ENCODE measurements around the gene MSL1. TPM values are rescaled to one million over a fixed set of nuclear protein-coding genes. Genes with fewer than 3 reads are reported as not detected.
A peak's percentile ranks its signal among the peaks of the same experiment; 100 is the strongest.

MSL1 gene
- total and polyA plus RNA-seq, 9 of the 15 experiments (the other 6 are each of a cell fraction or from before 2014, with no cell fraction given) = 13.8 to 120 (median 61.9) TPM

- TF ChIP-seq NFE2 (IDR thresholded peaks at IDR 0.05; ENCODE audit: low read depth) (no peak), ELF1 (tag; IDR thresholded peaks at IDR 0.05) (peak; percentile 67), ZFP30 (CRISPR knock-in tag; IDR thresholded peaks at IDR 0.05; ENCODE audit: borderline replicate concordance) (no peak), ZNF583 (CRISPR knock-in tag; IDR thresholded peaks at IDR 0.05) (peak; percentile 56; the same call in 1 of the 2 replicates), NRF1 (conservative IDR thresholded peaks at IDR 0.05 in 1 of 2, IDR thresholded peaks at IDR 0.05 in 1 of 2) (peak; percentile 61 to 69), ARID1B (IDR thresholded peaks at IDR 0.05) (peak; percentile 81), SLC30A9 (CRISPR knock-in tag; IDR thresholded peaks at IDR 0.05) (no peak), CREM (IDR thresholded peaks at IDR 0.05; ENCODE audit: low read depth) (peak; percentile 44), SMAD4 (CRISPR knock-in tag; conservative IDR thresholded peaks at IDR 0.05) (peak; percentile 66; the same call in 1 of the 2 replicates), CLOCK (CRISPR knock-in tag; IDR thresholded peaks at IDR 0.05; ENCODE audit: borderline replicate concordance) (no peak), THRAP3 (IDR thresholded peaks at IDR 0.05; ENCODE audit: borderline replicate concordance) (no peak), XRCC3 (IDR thresholded peaks at IDR 0.05) (no peak), CBFB (CRISPR knock-in tag; IDR thresholded peaks at IDR 0.05) (peak; percentile 50; the same call in 1 of the 2 replicates), GTF2F1 (IDR thresholded peaks at IDR 0.05; ENCODE audit: low read depth, low read length) (no peak), STAT5A (IDR thresholded peaks at IDR 0.05; ENCODE audit: borderline replicate concordance, low read length) (no peak), PHB (CRISPR knock-in tag; IDR thresholded peaks at IDR 0.05) (no peak), BCOR (IDR thresholded peaks at IDR 0.05) (peak; percentile 45), LCOR (CRISPR knock-in tag; IDR thresholded peaks at IDR 0.05) (peak; percentile 18; the same call in 1 of the 2 replicates), MBD2 (IDR thresholded peaks at IDR 0.05; ENCODE audit: borderline replicate concordance, low read depth) (0 out of 2 replicates have a peak, but pooled peaks have one; percentile 9), RAD21 (CRISPR knock-in tag; conservative IDR thresholded peaks at IDR 0.05 in 1 of 2, IDR thresholded peaks at IDR 0.05 in 1 of 2) (peak; percentile 86 to 96), POLR2B (IDR thresholded peaks at IDR 0.05; ENCODE audit: low read depth, partially characterized antibody) (no peak), CXXC5 (CRISPR knock-in tag; IDR thresholded peaks at IDR 0.05) (peak; percentile 74), ZBTB43 (CRISPR knock-in tag; IDR thresholded peaks at IDR 0.05) (no peak), MXD1 (CRISPR knock-in tag; IDR thresholded peaks at IDR 0.05; ENCODE audit: borderline replicate concordance, poor library complexity, severe bottlenecking) (peak; percentile 2), ARNT (IDR thresholded peaks at IDR 0.05) (peak; percentile 74 to 83; a peak in 3 of 4 replicates), SMARCE1 (IDR thresholded peaks at IDR 0.05) (peak; percentile 87)
Observed at GRCh38 chr17:40111221-40112128, 10.3 kb upstream of the MSL1 start (continued).
